Islet of Langerhans (tissue), 1 donor: ENCODE measurements around the gene SLC39A8.

Source experiments
- FAIRE-seq: peaks from one replicate; lab custom pipeline; 2011; peaks lifted over from hg19 to GRCh38; lab: Jason Lieb, UNC

SLC39A8 gene

DNA sequence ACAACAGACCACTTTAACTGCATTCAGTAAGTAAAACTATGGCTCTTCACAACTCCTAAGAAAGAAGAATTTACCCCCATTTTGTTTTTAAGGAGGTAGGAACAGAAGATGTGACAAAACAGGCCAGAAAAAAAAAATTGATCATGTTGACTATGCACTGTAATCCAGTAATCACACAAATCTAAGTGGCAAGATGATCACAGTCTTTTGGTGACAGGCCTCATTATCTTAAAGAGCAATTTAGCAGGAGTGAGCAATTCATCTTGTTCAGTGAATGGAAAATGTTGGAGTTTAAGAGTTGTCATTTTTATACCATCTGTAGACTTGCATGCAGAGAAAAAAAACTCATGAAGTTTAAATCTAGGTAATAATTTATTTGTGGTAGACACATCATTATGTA lies 115.1 kb downstream of the SLC39A8 start:
- no peak for FAIRE-seq

GRCh38 chr4:102227388-102227787 lies 117.9 kb downstream of the SLC39A8 start:
- no peak for FAIRE-seq

- no peak for FAIRE-seq
Measured at GRCh38 chr4:102223461-102223860, 121.8 kb downstream of the SLC39A8 start.

- FAIRE-seq: no peak
Measured at GRCh38 chr4:102222838-102223409, 122.4 kb downstream of the SLC39A8 start.

GRCh38 chr4:102219129-102219528 lies 126.2 kb downstream of the SLC39A8 start:
- no peak for FAIRE-seq

GRCh38 chr4:102218656-102219055 lies 126.6 kb downstream of the SLC39A8 start:
- no peak for FAIRE-seq

DNA sequence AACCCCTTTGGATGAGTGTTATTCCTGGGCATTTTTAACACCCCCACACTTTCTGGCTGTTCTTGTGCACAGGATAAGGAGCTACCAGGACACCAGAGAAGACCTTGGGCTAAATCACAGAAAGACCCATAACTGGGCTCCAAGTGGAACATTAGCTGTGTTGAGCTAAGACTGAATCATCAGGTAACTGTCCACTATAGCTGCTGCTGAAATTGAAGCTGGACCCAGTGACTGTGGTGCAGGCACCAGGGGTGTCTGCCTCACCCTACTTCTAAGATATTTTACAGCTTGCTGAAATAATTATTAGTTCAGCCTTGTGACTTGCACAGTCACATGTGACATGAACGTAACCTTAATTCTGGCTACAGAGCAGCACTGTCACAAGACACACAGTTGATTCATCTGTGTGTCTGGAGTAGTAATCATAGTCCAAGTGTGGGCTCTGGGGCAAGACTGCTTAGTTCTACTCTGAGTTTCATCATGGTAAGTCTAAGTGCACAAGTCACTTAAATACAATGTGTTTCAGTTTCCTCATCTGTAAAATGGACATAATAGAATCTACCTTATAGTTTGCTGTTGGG lies 127.4 kb downstream of the SLC39A8 start:
- no peak for FAIRE-seq

DNA sequence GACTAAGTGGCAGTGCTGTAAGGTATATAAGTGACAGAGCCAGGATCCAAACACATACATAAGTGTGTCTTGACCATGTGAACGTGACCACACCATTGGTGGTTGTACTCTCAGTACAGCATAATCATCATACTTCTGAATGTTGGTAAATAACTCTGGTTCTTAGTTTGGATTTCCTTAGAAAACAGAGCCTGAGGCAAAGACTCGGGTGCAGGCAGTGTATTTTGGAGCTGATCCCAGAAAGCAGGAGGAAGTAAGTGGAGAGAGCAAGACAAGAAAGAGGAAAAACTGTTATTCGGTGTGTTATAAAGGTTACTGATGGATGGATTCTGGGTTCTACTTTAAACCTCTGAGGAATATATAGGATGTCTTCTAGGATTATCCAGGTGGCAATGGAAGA lies 127.9 kb downstream of the SLC39A8 start:
- no peak for FAIRE-seq

GRCh38 chr4:102216666-102217065 lies 128.6 kb downstream of the SLC39A8 start:
- no peak for FAIRE-seq

DNA sequence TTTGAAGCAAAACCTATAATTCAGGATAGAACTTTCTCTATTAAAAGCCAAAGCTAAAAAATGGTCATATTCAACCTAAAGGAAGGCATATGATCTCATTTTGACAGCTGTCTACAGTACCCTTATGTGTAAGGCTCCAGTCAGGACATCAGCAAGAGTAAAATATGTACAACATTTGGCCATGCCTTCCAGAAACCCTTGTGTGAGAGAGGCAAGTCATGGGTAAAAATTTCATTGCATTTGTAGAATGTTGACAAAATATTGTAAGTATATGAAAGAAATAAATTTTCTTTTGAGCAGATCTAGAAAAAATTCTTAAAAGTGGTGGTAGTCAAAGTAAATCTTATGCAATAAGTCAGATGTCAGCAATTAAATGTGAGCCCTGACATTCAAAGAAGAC lies 132.3 kb downstream of the SLC39A8 start:
- FAIRE-seq: no peak
